GM23248 (cell line): ENCODE data around the gene GNB1. TPM values are rescaled to one million over a fixed set of nuclear protein-coding genes. Genes with fewer than 3 reads are reported as not detected.

Source experiments
- DNase-seq: peaks from one replicate; pipeline ENCODE4 v3.0.0-alpha.2; 2015
- H2AFZ ChIP-seq: fragments of 200-600 bp; sonication (generic); 2 replicates; pipeline ENCODE4 v1.6.1; 2016; ENCODE audit warnings: antibody characterized with exemption
- H3F3A ChIP-seq: fragments of 200-600 bp; sonication (generic); 2 replicates; pipeline ENCODE4 v1.6.1; 2016; ENCODE audit warnings: mild to moderate bottlenecking, antibody characterized with exemption, mixed run types; ENCODE audit not compliant: insufficient read depth
- H3K27ac ChIP-seq: fragments of 200-600 bp; sonication (generic); 2 replicates; pipeline ENCODE4 v1.5.1; 2016; ENCODE audit warnings: mild to moderate bottlenecking
- H3K27me3 ChIP-seq: fragments of 200-600 bp; sonication (generic); replicated peaks from 2 replicates; pipeline ENCODE4 v1.6.1; 2016; ENCODE audit warnings: mild to moderate bottlenecking; ENCODE audit not compliant: insufficient read depth
- H3K36me3 ChIP-seq: fragments of 200-600 bp; sonication (generic); 2 replicates; pipeline ENCODE4 v1.6.1; 2016; ENCODE audit warnings: low read depth, mild to moderate bottlenecking
- H3K4me1 ChIP-seq: fragments of 200-600 bp; sonication (generic); 2 replicates; pipeline ENCODE4 v1.6.1; 2016; ENCODE audit warnings: mild to moderate bottlenecking; ENCODE audit not compliant: insufficient read depth
- H3K4me2 ChIP-seq: fragments of 200-600 bp; sonication (generic); one replicate; pipeline ENCODE4 v1.6.1; 2016; ENCODE audit warnings: mild to moderate bottlenecking; ENCODE audit not compliant: unreplicated experiment
- H3K4me3 ChIP-seq: fragments of 200-600 bp; sonication (generic); 2 replicates; pipeline ENCODE4 v1.5.1; 2016; ENCODE audit warnings: mild to moderate bottlenecking
- H3K79me2 ChIP-seq: fragments of 200-600 bp; sonication (generic); 2 replicates; pipeline ENCODE4 v1.6.1; 2016; ENCODE audit warnings: mild to moderate bottlenecking; ENCODE audit not compliant: insufficient read depth
- H3K9ac ChIP-seq: fragments of 200-600 bp; sonication (generic); 2 replicates; pipeline ENCODE4 v1.6.1; 2016; ENCODE audit warnings: mild to moderate bottlenecking
- H3K9me2 ChIP-seq: fragments of 200-600 bp; sonication (generic); 2 replicates; pipeline ENCODE4 v1.6.1; 2016; ENCODE audit warnings: mixed run types, mild to moderate bottlenecking, moderate library complexity; ENCODE audit not compliant: insufficient read depth
- H3K9me3 ChIP-seq: fragments of 200-600 bp; sonication (generic); one replicate; pipeline ENCODE4 v1.6.1; 2017; ENCODE audit warnings: low read depth
- H4K20me1 ChIP-seq: fragments of 200-600 bp; sonication (generic); 2 replicates; pipeline ENCODE4 v1.6.0; 2016; ENCODE audit not compliant: insufficient read depth
- EZH2 ChIP-seq: fragments of 200-600 bp; sonication (generic); IDR thresholded peaks from 2 replicates; pipeline ENCODE4 v1.6.1; 2018; ENCODE audit warnings: antibody characterized with exemption, mild to moderate bottlenecking; ENCODE audit not compliant: insufficient read depth, poor library complexity, severe bottlenecking
- EZH2phosphoT487 ChIP-seq: fragments of 200-600 bp; sonication (generic); IDR thresholded peaks from 2 replicates; pipeline ENCODE4 v1.6.1; 2018; ENCODE audit warnings: antibody characterized with exemption, moderate library complexity, mild to moderate bottlenecking, low read depth; ENCODE audit not compliant: insufficient read depth
- WGBS, 2 experiments: methylation state at CpG; one replicate each; pipeline ENCODE4 v1.1.6; 2015 to 2017; ENCODE audit warnings: low lambda C conversion rate in 2 of 2, low coverage in 1 of 2; ENCODE audit errors: missing lambda C conversion rate in 2 of 2; 5-methylcytosine and 5-hydroxymethylcytosine counted together
- in situ Hi-C: fragments of 300-500 bp; cut with MboI; formaldehyde crosslinking; loops from 2 replicates; pipeline ENCODE4 v1.15.0; 2020
- polyA plus RNA-seq: library from polyadenylated mRNA; unstranded; fragments of >200 nt; fragmentation: Nextera tagmentation; extraction: Ambion mirVana; gene quantifications from 2 replicates; pipeline ENCODE4 v1.2.1, GENCODE V29; 2016
- total RNA-seq: library from RNA; depleted of rRNA; stranded (reverse); fragments of >200 nt; shearing (Covaris generic); gene quantifications from 2 replicates; pipeline ENCODE4 v1.2.3, GENCODE V29; 2014

The GNB1 gene
- total and polyA plus RNA-seq, 2 experiments from 2014 or later = 92.0 to 97.7 TPM

DNA sequence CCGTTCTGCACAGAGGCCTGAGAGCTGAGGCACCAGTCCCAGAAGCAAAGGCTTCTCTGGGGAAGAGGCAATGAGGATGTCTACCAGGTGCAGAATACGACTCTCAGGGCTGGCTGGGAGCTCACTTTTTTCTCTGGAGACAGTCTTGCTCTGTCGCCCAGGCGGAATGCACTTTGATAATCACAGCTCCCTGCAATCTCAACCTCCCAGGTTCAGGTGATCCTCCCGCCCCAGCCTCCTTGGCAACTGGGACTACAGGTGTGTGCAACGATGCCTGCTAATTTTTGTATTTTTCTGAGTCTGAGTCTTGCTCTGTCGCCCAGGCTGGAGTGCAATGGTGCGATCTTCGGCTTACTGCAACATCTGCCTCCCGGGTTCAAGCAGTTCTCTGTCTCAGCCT lies 130.2 kb downstream of the GNB1 start:
- Histone ChIP-seq H3K27ac (no peak overlapping the region), H3K27me3 (no peaks in the 10 kb centered on the region), H3K4me1 (no peaks in the 10 kb centered on the region), H3K9me3 (no peaks in the 10 kb centered on the region), H3K4me2 (no peak overlapping the region), H3K4me3 (no peak overlapping the region), H3K79me2 (peaks cover 80% of the 10 kb centered on the region), H3K9ac (no peak overlapping the region), H3K36me3 (no peaks in the 10 kb centered on the region), H3F3A (no peaks in the 10 kb centered on the region), H3K9me2 (no peaks in the 10 kb centered on the region), H4K20me1 (no peaks in the 10 kb centered on the region), H2AFZ (no peak overlapping the region)
- TF ChIP-seq EZH2phosphoT487 (no peak), EZH2 (no peak)
- no peak for DNase-seq
- in situ Hi-C loops = no loop called here
- 96% methylated on average over 10 of the region's 10 CpGs for WGBS, 2 experiments

DNA sequence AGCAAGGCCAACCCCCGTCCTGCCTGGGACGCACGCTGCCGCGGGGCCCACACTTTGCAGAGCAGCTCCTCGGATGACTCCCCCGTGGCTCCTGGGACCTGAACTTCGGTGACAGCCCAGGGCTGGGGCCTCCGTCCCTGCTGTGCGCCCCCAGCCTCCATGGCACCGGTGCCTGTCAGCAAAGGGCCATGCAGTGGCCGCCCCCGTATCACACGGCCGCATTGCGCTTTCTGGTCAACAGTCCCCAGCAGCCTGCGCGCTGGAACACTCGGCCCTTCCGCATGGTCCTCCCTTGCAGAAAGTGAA lies 130.6 kb downstream of the GNB1 start:
- Histone ChIP-seq H4K20me1 (no peaks in the 10 kb centered on the region), H3K27me3 (no peaks in the 10 kb centered on the region), H3K9me2 (no peaks in the 10 kb centered on the region), H3K4me3 (no peak overlapping the region), H3K4me1 (no peaks in the 10 kb centered on the region), H2AFZ (no peak overlapping the region), H3F3A (no peaks in the 10 kb centered on the region), H3K9ac (no peak overlapping the region), H3K27ac (no peak overlapping the region), H3K4me2 (no peak overlapping the region), H3K9me3 (no peaks in the 10 kb centered on the region), H3K36me3 (no peaks in the 10 kb centered on the region), H3K79me2 (peaks cover 76% of the 10 kb centered on the region)
- in situ Hi-C loops = no loop called here
- TF ChIP-seq EZH2 (no peak), EZH2phosphoT487 (no peak)
- no peak for DNase-seq
- 95 to 96% methylated on average over 20 of the region's 20 CpGs for WGBS, 2 experiments

DNA sequence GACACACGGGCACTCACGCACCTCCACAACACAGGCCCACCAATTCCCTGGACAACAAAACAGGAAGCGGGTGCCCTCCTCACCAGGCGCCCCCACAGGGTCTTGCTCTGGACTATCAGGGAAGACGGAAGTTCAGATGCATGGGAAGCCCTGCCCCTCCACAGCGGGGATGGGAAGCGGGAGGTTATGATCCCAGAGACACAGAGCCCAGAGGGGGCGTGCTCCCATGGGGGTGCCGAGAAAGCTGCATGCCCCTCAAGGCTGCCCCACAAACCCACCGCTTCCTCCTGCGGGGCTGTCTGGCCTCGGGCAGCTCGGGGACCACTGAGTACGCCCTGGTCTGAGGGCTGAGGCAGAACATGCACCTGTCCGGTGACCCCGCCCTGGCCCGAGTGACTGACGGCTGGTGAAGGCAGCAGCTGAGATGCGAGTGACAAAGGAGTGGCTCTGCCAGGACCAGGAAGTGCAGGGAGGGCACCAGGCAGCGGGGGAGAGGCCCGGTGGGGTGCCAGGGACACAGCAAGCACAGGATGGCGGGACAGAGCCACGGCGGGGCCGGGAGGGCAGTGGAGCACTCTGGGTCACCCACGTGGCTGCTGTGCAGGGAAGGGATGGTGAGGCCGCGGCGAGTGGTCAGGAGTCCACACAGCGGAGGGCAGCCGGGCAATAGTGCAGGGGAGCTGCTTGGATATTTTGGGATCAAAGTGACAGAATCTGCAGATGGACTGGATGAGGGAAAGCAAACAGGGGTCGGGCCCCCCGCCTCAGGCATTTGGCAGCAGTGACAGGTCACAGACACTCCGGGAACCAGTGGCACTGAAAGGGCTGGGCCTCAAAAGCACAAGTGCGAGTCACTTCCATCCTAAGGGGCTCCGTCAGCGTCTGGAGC lies 131.2 kb downstream of the GNB1 start:
- Histone ChIP-seq H4K20me1 (no peaks in the 10 kb centered on the region), H3K9ac (no peak overlapping the region), H3K4me2 (no peak overlapping the region), H3K27me3 (no peaks in the 10 kb centered on the region), H3K4me1 (no peaks in the 10 kb centered on the region), H3K9me3 (no peaks in the 10 kb centered on the region), H2AFZ (no peak overlapping the region), H3K79me2 (peaks cover 70% of the 10 kb centered on the region), H3K9me2 (no peaks in the 10 kb centered on the region), H3F3A (no peaks in the 10 kb centered on the region), H3K4me3 (no peak overlapping the region), H3K27ac (no peak overlapping the region), H3K36me3 (no peaks in the 10 kb centered on the region)
- in situ Hi-C loops = no loop called here
- WGBS, 2 experiments = 92 to 94% methylated on average over 35 to 37 of the region's 37 CpGs
- TF ChIP-seq EZH2phosphoT487 (no peak), EZH2 (no peak)
- no peak for DNase-seq

DNA sequence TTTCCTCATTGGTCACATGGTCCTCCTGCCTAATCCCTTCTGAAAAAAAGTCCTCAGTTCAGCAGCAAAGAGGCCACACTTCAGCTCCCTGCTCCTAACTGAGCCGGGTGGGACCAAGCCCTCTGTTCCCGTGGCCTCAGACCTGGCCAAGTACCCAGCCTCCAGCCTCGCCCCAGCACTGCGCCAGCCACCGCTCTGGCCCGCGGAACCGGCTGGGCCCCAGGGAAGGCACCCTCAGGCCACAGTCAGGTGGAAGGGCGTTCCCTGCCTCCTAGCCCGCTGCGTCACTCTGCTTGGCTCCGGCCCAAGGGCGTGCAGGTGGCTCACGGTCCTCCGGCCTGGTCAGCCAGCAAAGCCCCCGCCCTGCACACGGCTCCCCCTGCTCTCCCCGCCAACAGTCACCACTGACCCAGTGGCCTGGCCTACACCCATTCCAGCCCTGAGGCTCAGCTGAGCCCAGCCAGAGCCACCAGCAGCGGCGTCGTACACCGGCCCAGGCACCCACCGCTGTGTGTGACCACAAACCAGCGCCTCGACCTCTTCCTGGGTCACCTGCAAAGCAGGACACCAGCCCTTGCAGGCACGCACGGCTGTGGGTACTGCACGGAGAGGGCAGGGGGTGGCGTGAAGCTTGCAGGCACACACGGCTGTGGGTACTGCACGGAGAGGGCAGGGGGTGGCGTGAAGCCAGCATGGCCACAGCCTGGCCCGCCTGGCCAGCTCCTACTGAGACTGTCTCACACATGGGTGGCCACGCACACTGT lies 132.0 kb downstream of the GNB1 start:
- no peak for DNase-seq
- in situ Hi-C loops = no loop called here
- no peaks in the 10 kb centered on the region for H3K36me3 ChIP-seq

More for the DNA sequence above, 132.0 kb downstream of the GNB1 start:
- H3K9me2 ChIP-seq = no peaks in the 10 kb centered on the region
- H3K79me2 ChIP-seq = peaks cover 62% of the 10 kb centered on the region
- no peaks in the 10 kb centered on the region for H3K27me3 ChIP-seq
- no peak overlapping the region for H2AFZ ChIP-seq
- no peaks in the 10 kb centered on the region for H3F3A ChIP-seq
- H3K9ac ChIP-seq = no peak overlapping the region
- no peaks in the 10 kb centered on the region for H3K9me3 ChIP-seq
- H3K4me3 ChIP-seq = no peak overlapping the region
- no peak for TF ChIP-seq EZH2
- TF ChIP-seq EZH2phosphoT487 = no peak
- no peaks in the 10 kb centered on the region for H3K4me1 ChIP-seq
- no peak overlapping the region for H3K4me2 ChIP-seq
- no peaks in the 10 kb centered on the region for H4K20me1 ChIP-seq
- H3K27ac ChIP-seq = no peak overlapping the region
- WGBS, 2 experiments = 88% methylated on average over 31 to 32 of the region's 34 CpGs
